HUES6 (cell line): ENCODE results near the gene XPNPEP1.
"Not testable (repeated sequence)": the region's sequence is repeated elsewhere in the genome, so short reads cannot be mapped to it uniquely, and the experiment has no call there.

Experiments used
- H3K27ac ChIP-seq: 2 replicates; pipeline ENCODE4 v1.7.0; 2013; ENCODE audit warnings: low read depth, mild to moderate bottlenecking, low read length, inconsistent platforms
- H3K27me3 ChIP-seq: 2 replicates; pipeline ENCODE4 v1.6.1; 2013; ENCODE audit warnings: low read length; ENCODE audit not compliant: control insufficient read depth, insufficient read depth
- H3K36me3 ChIP-seq: 2 replicates; pipeline ENCODE4 v1.6.1; 2013; ENCODE audit warnings: low read length; ENCODE audit not compliant: control insufficient read depth, insufficient read depth
- H3K4me1 ChIP-seq: 2 replicates; pipeline ENCODE4 v1.6.1; 2013; ENCODE audit warnings: low read length; ENCODE audit not compliant: control insufficient read depth, insufficient read depth
- H3K4me3 ChIP-seq: 2 replicates; pipeline ENCODE4 v1.5.1; 2013; ENCODE audit warnings: low read depth, low read length
- H3K9ac ChIP-seq: one replicate; pipeline ENCODE4 v1.6.1; 2013; ENCODE audit warnings: mild to moderate bottlenecking, low read length
- H3K9me3 ChIP-seq: 2 replicates; pipeline ENCODE4 v1.6.1; 2013; ENCODE audit warnings: low read depth, low read length; ENCODE audit not compliant: control insufficient read depth, insufficient read depth

The XPNPEP1 gene

GRCh38 chr10:109919220-109919619, 4.1 kb downstream of the XPNPEP1 start:
- no peak overlapping the region for H3K27ac ChIP-seq
- no peak overlapping the region for H3K4me3 ChIP-seq
- H3K4me1 ChIP-seq: peaks cover 22% of the 10 kb centered on the region
- no peaks in the 10 kb centered on the region for H3K36me3 ChIP-seq
- no peak overlapping the region for H3K9ac ChIP-seq
- no peaks in the 10 kb centered on the region for H3K9me3 ChIP-seq
- H3K27me3 ChIP-seq: peaks cover 5% of the 10 kb centered on the region; the same call in 1 of the 2 replicates

- not testable (repeated sequence) for H3K36me3 ChIP-seq, H3K27me3 ChIP-seq, H3K9me3 ChIP-seq, H3K9ac ChIP-seq, H3K4me3 ChIP-seq, H3K27ac ChIP-seq
- peaks cover 19% of the 10 kb centered on the region for H3K4me1 ChIP-seq
Measured at GRCh38 chr10:109918707-109919106, 4.6 kb downstream of the XPNPEP1 start.

- H3K27ac ChIP-seq: no peak overlapping the region
- H3K9me3 ChIP-seq: no peaks in the 10 kb centered on the region
- no peak overlapping the region for H3K9ac ChIP-seq
- H3K4me1 ChIP-seq: peaks cover 18% of the 10 kb centered on the region
- no peaks in the 10 kb centered on the region for H3K27me3 ChIP-seq
- no peak overlapping the region for H3K4me3 ChIP-seq
- peaks cover 10% of the 10 kb centered on the region for H3K36me3 ChIP-seq
Measured at GRCh38 chr10:109915566-109915965, 7.7 kb downstream of the XPNPEP1 start.

- peaks cover 10% of the 10 kb centered on the region for H3K36me3 ChIP-seq
- no peak overlapping the region for H3K9ac ChIP-seq
- H3K27me3 ChIP-seq: no peaks in the 10 kb centered on the region
- no peaks in the 10 kb centered on the region for H3K9me3 ChIP-seq
- H3K4me3 ChIP-seq: no peak overlapping the region
- H3K4me1 ChIP-seq: peaks cover 18% of the 10 kb centered on the region
- H3K27ac ChIP-seq: no peak overlapping the region
Measured at GRCh38 chr10:109914966-109915365, 8.3 kb downstream of the XPNPEP1 start.

- Histone ChIP-seq H3K27ac (no peak overlapping the region), H3K9ac (no peak overlapping the region), H3K4me3 (no peak overlapping the region), H3K27me3 (no peaks in the 10 kb centered on the region), H3K4me1 (peaks cover 18% of the 10 kb centered on the region), H3K36me3 (peaks cover 10% of the 10 kb centered on the region), H3K9me3 (no peaks in the 10 kb centered on the region)
Measured at GRCh38 chr10:109913306-109913892, 9.9 kb downstream of the XPNPEP1 start.

GRCh38 chr10:109912335-109913281, 10.7 kb downstream of the XPNPEP1 start:
- Histone ChIP-seq H3K4me1 (peaks cover 18% of the 10 kb centered on the region), H3K9ac (no peak overlapping the region), H3K27me3 (no peaks in the 10 kb centered on the region), H3K36me3 (peaks cover 11% of the 10 kb centered on the region), H3K4me3 (no peak overlapping the region), H3K9me3 (no peaks in the 10 kb centered on the region), H3K27ac (no peak overlapping the region)

GRCh38 chr10:109911903-109912302, 11.4 kb downstream of the XPNPEP1 start:
- H3K9me3 ChIP-seq: no peaks in the 10 kb centered on the region
- H3K27me3 ChIP-seq: no peaks in the 10 kb centered on the region
- no peak overlapping the region for H3K9ac ChIP-seq
- peaks cover 17% of the 10 kb centered on the region for H3K36me3 ChIP-seq
- H3K27ac ChIP-seq: no peak overlapping the region
- peaks cover 18% of the 10 kb centered on the region for H3K4me1 ChIP-seq
- no peak overlapping the region for H3K4me3 ChIP-seq

- Histone ChIP-seq H3K4me3 (no peak overlapping the region), H3K27me3 (no peaks in the 10 kb centered on the region), H3K36me3 (peaks cover 20% of the 10 kb centered on the region), H3K9me3 (no peaks in the 10 kb centered on the region), H3K4me1 (no peaks in the 10 kb centered on the region), H3K27ac (no peak overlapping the region), H3K9ac (no peak overlapping the region)
Measured at GRCh38 chr10:109906316-109906715, 17.0 kb downstream of the XPNPEP1 start.

GRCh38 chr10:109904397-109904796, 18.9 kb downstream of the XPNPEP1 start:
- no peaks in the 10 kb centered on the region for H3K27me3 ChIP-seq
- H3K9ac ChIP-seq: no peak overlapping the region
- H3K27ac ChIP-seq: no peak overlapping the region
- peaks cover 20% of the 10 kb centered on the region for H3K36me3 ChIP-seq
- H3K4me3 ChIP-seq: no peak overlapping the region
- no peaks in the 10 kb centered on the region for H3K9me3 ChIP-seq
- no peaks in the 10 kb centered on the region for H3K4me1 ChIP-seq

GRCh38 chr10:109902992-109903947, 20.0 kb downstream of the XPNPEP1 start:
- Histone ChIP-seq H3K27me3 (no peaks in the 10 kb centered on the region), H3K4me3 (no peak overlapping the region), H3K9ac (no peak overlapping the region), H3K4me1 (no peaks in the 10 kb centered on the region), H3K9me3 (no peaks in the 10 kb centered on the region), H3K36me3 (peaks cover 20% of the 10 kb centered on the region), H3K27ac (no peak overlapping the region)
